Progenitor cell of endocrine pancreas (in vitro differentiated cells): ENCODE results near the gene CTPS2. TPM values are rescaled to one million over a fixed set of nuclear protein-coding genes. Genes with fewer than 3 reads are reported as not detected.
A peak's percentile ranks its signal among the peaks of the same experiment; 100 is the strongest.

Experiments used
- DNase-seq: peaks from one replicate; pipeline ENCODE4 v3.0.0; 2021; ENCODE audit warnings: low spot score; ENCODE audit not compliant: unreplicated experiment
- H3K27ac Mint-ChIP-seq: 2 replicates; pipeline ENCODE4 v1.8.0; 2021; ENCODE audit warnings: mild to moderate bottlenecking, moderate library complexity, mixed read lengths
- H3K27me3 Mint-ChIP-seq: 2 replicates; pipeline ENCODE4 v1.8.0; 2021; ENCODE audit warnings: mixed read lengths
- H3K36me3 Mint-ChIP-seq: 2 replicates; pipeline ENCODE4 v1.8.0; 2022; ENCODE audit warnings: mixed read lengths; ENCODE audit not compliant: insufficient read depth
- H3K4me1 Mint-ChIP-seq: 2 replicates; pipeline ENCODE4 v1.8.0; 2021; ENCODE audit warnings: low read depth, mixed read lengths
- H3K4me3 Mint-ChIP-seq: 2 replicates; pipeline ENCODE4 v1.8.0; 2021; ENCODE audit warnings: low read depth, mild to moderate bottlenecking, moderate library complexity, mixed read lengths
- H3K9me3 Mint-ChIP-seq: 2 replicates; pipeline ENCODE4 v1.8.0; 2021; ENCODE audit warnings: low read depth, mixed read lengths
- CTCF ChIP-seq: fragments of 200-600 bp; sonication (generic); IDR thresholded peaks from one replicate; pipeline ENCODE4 v1.5.0; 2021; ENCODE audit warnings: antibody characterized with exemption, mild to moderate bottlenecking; ENCODE audit not compliant: unreplicated experiment
- total RNA-seq: library from RNA; stranded (reverse); gene quantifications from 2 replicates; pipeline ENCODE4 v1.2.1, GENCODE V29; 2021

Gene CTPS2
- total RNA-seq, 1 donor from 2014 or later, result 111 TPM

- peak overlapping the region; percentile 93 for H3K4me3 Mint-ChIP-seq
- peaks cover 14% of the 10 kb centered on the region for H3K4me1 Mint-ChIP-seq
- DNase-seq, result no peak
- H3K9me3 Mint-ChIP-seq, result no peaks in the 10 kb centered on the region
- H3K27ac Mint-ChIP-seq, result peak overlapping the region; percentile 95
- TF ChIP-seq CTCF, result no peak
- H3K36me3 Mint-ChIP-seq, result peaks cover 16% of the 10 kb centered on the region
- H3K27me3 Mint-ChIP-seq, result no peaks in the 10 kb centered on the region
Measured at GRCh38 chrX:16711219-16711811, 1.2 kb downstream of the CTPS2 start.

GRCh38 chrX:16708016-16708415 is 4.5 kb downstream of the CTPS2 start:
- no peaks in the 10 kb centered on the region for H3K27me3 Mint-ChIP-seq

GRCh38 chrX:16705370-16705769 is 7.1 kb downstream of the CTPS2 start:
- no peak for TF ChIP-seq CTCF
- H3K36me3 Mint-ChIP-seq, result peaks cover 38% of the 10 kb centered on the region
- no peak overlapping the region for H3K27ac Mint-ChIP-seq
- H3K4me3 Mint-ChIP-seq, result no peak overlapping the region
- no peaks in the 10 kb centered on the region for H3K9me3 Mint-ChIP-seq
- no peak for DNase-seq
- no peaks in the 10 kb centered on the region for H3K27me3 Mint-ChIP-seq
- peaks cover 3% of the 10 kb centered on the region for H3K4me1 Mint-ChIP-seq

More at GRCh38 chrX:16708016-16708415, 4.5 kb downstream of the CTPS2 start:
- Mint-ChIP-seq H3K4me3 (no peak overlapping the region), H3K4me1 (peaks cover 15% of the 10 kb centered on the region), H3K9me3 (no peaks in the 10 kb centered on the region), H3K36me3 (peaks cover 23% of the 10 kb centered on the region), H3K27ac (no peak overlapping the region)
- TF ChIP-seq CTCF, result no peak
- no peak for DNase-seq

- TF ChIP-seq CTCF, result no peak
- Mint-ChIP-seq H3K36me3 (peaks cover 39% of the 10 kb centered on the region), H3K27ac (no peak overlapping the region), H3K9me3 (no peaks in the 10 kb centered on the region), H3K4me1 (peaks cover 2% of the 10 kb centered on the region), H3K27me3 (no peaks in the 10 kb centered on the region), H3K4me3 (no peak overlapping the region)
- no peak for DNase-seq
Measured at GRCh38 chrX:16702700-16703599, 9.5 kb downstream of the CTPS2 start.

- H3K27ac Mint-ChIP-seq, result no peak overlapping the region
- H3K36me3 Mint-ChIP-seq, result peaks cover 43% of the 10 kb centered on the region
- H3K9me3 Mint-ChIP-seq, result no peaks in the 10 kb centered on the region
- no peak for DNase-seq
- no peak for TF ChIP-seq CTCF
- no peaks in the 10 kb centered on the region for H3K27me3 Mint-ChIP-seq
- peaks cover 7% of the 10 kb centered on the region for H3K4me1 Mint-ChIP-seq
- no peak overlapping the region for H3K4me3 Mint-ChIP-seq
Measured at GRCh38 chrX:16700734-16701133, 11.7 kb downstream of the CTPS2 start.
